Muscle of arm (tissue), 12 donors: ENCODE measurements around the gene PRR36. TPM values are rescaled to one million over a fixed set of nuclear protein-coding genes. Genes with fewer than 3 reads are reported as not detected.

Source experiments
- DNase-seq: peaks from one replicate; pipeline ENCODE4 v3.0.0-alpha.2; 2013
- polyA plus RNA-seq, 12 donors: library from polyadenylated mRNA; unstranded; fragments of 120-200 nt; gene quantifications; one replicate each; pipeline ENCODE4 v1.2.1, GENCODE V29; 2013; ENCODE audit not compliant: insufficient read length in 12 of 12

Gene PRR36
- polyA plus RNA-seq, 12 donors = 0.16 to 2.9 (median 0.22) TPM; not detected in 1

GRCh38 chr19:7872306-7873204 is 1.6 kb downstream of the PRR36 start:
- no peak for DNase-seq

- DNase-seq = peak; percentile 82
These were observed 2.5 kb downstream of the PRR36 start for GRCh38 chr19:7871437-7872305.

GRCh38 chr19:7870571-7871436 is 3.4 kb downstream of the PRR36 start:
- no peak for DNase-seq

- no peak for DNase-seq
These were observed 4.2 kb downstream of the PRR36 start for GRCh38 chr19:7869910-7870511.

GRCh38 chr19:7869453-7869909 is 4.7 kb downstream of the PRR36 start:
- DNase-seq = no peak

DNA sequence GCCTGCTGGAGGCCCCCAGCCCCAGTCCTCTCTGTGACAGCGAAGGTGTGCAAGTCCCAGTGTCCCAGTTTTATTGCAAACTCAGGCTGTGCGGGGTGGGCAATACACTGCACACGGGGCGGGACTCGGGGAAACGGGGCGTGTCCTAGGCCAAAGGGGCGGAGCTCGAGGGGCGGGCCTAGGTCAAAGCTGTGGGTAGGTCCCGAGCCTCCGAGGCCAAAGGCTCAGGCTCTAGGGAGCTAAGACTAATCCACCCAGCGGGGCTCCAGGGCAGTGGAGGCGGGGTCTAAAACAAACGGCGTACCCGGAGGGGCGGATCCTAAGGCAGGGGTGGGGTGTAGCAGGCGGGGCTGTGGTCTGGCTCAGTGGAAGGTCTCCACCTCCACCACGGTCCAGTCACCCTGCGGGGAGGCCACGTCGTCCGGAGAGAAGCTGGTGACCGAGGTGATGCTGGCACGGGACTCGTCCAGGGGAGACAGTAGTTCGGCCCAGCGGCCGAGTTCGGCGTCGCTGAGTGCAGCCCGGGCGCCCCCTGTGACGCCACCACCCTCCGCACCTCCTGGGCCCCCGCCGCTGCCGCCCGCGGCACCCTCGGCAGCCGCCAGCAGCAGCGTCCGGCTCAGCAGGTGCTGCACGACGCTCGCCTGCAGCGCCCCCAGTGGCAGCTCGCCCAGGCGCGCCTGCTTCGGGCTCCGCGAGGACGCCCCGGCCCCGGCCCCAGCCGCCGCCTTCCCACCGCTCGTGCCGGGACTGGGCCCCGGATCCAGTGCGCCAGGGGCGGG is 5.3 kb downstream of the PRR36 start:
- peak; percentile 73 for DNase-seq

DNA sequence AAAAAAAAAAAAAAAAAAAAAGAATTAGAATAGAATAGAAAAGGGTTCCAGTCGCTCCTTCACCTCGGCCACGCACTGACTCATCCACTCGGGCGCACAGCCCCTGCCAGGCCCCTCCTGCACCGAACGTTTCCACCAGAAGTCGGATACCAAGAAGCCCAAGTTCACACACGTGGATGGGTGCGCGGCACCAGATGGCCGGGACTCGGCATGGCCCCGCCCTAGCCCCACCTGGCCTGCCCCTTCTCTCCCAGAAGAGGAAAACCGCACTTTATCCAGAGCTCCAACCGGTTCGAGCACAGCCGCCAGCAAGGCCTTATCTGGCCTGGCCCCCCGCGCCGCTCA is 5.9 kb downstream of the PRR36 start:
- no peak for DNase-seq

DNA sequence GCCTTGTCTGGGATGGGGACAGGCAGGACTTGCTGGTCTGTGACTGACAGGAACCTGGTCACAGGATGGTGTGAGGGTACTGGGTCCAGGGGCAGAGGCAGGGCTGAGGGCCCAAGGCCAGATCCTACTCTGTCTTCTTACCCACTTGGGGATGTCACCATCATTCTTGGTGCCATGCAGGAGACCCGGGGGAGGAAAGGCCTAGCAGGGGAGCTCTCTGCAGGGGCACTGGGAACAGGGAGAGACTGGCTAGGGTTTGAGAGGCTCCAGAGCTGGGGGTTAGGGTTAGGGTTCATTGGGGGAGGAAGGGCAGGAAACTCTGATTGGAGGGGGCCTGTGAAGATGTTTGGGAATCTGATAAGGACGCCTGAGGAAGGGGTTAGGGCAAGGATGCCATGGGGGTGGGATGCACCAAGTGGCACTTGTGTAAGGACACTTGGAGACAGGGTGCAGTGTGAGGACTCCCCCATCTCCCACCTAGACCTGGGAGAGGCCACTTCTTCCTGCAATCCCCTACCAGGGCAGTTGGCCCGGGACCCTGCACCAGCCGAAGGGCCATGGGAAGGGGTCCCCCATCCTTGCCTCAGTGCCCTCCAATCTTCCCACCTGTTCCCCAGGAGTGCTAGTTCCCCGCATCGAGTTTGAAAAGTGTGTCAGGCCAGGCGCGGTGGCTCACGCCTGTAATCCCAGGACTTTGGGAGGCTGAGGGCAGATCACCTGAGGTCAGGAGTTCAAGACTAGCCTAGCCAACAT is 6.9 kb downstream of the PRR36 start:
- no peak for DNase-seq

- no peak for DNase-seq
These were observed 7.6 kb downstream of the PRR36 start for GRCh38 chr19:7866399-7867091.

GRCh38 chr19:7865262-7865911 is 8.8 kb downstream of the PRR36 start:
- no peak for DNase-seq

- DNase-seq = no peak
These were observed 9.5 kb downstream of the PRR36 start for GRCh38 chr19:7864690-7865074.

GRCh38 chr19:7863971-7864689 is 10.1 kb downstream of the PRR36 start:
- DNase-seq = no peak

DNA sequence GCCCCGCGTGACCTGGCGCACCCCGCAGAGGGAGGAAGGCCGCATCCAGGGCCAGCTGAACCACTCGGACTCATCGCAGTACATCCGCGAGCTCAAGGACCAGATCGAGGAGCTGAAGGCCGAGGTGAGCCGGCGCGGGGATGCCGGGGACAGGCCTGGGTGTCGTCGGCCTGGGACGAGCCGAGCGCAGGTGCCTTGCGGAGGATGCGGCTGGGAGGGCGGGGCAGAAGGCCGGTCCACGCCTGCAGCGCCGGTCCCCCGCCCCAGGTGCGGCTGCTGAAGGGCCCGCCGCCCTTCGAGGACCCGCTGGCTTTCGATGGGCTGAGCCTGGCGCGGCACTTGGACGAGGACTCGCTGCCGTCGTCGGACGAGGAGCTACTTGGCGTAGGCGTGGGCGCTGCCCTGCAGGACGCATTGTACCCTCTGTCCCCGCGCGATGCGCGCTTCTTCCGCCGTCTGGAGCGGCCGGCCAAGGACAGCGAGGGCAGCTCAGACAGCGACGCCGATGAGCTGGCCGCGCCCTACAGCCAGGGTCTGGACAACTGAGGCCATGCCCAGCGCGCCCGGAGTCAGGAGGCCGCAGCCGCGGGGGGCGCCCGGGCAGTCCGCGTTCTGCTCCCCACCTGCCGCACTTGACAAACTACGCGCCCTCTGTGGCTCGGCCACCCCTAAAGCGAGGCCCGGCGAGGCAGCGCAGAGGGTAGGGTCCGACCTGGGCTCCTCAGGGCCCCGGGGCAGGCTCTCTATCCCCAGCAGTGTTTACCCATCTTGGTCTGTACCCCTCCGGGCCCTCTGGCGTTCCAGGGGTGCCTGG is 10.8 kb downstream of the PRR36 start:
- no peak for DNase-seq

DNA sequence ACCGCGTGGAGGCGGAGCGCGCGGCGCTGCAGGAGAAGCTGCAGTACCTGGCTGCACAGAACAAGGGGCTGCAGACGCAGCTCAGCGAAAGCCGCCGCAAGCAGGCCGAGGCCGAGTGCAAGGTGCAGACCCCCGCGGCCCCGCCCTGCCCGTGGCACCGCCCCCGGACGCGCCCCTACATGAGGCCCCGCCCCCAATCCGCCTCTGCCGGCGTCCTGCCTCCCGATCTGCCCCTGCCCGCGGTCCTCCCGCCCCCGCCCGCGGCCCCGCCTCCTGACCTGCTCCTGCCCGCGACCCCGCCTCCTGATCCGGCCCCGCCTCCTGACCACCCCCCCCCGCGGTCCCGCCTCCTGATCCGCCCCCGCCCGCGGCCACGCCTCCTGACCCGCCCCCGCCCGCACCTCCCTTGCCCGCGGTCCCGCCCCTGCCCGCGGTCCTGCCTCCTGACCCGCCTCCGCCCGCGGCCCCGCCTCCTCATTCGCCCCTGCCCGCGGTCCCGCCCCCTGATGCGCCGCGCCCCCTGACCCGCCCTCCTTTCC is 11.7 kb downstream of the PRR36 start:
- DNase-seq = no peak

- DNase-seq = no peak
These were observed 12.4 kb downstream of the PRR36 start for GRCh38 chr19:7861619-7862412.
